Duodenal mucosa (tissue), 2 donors: ENCODE data around the gene LRRC55.

Experiments
- H3K27ac ChIP-seq: one replicate; pipeline ENCODE4 v1.7.0; 2013; ENCODE audit warnings: low read depth, low read length
- H3K27me3 ChIP-seq, 2 donors: one replicate each; pipeline ENCODE4 v1.7.0; 2013; ENCODE audit warnings: low read length in 2 of 2, control low read depth in 1 of 2; ENCODE audit not compliant: insufficient read depth in 2 of 2, control insufficient read depth in 1 of 2
- H3K36me3 ChIP-seq, 2 donors: one replicate each; pipeline ENCODE4 v1.7.0; 2013; ENCODE audit warnings: low read length in 2 of 2, control low read depth in 1 of 2; ENCODE audit not compliant: insufficient read depth in 2 of 2, control insufficient read depth in 1 of 2
- H3K4me1 ChIP-seq, 2 donors: one replicate each; pipeline ENCODE4 v1.7.0; 2013; ENCODE audit warnings: low read length in 2 of 2, control low read depth in 1 of 2; ENCODE audit not compliant: insufficient read depth in 2 of 2, control insufficient read depth in 1 of 2
- H3K4me3 ChIP-seq, 2 donors: one replicate each; pipeline ENCODE4 v1.7.0; 2013; ENCODE audit warnings: low read length in 2 of 2, low read depth in 1 of 2
- H3K9ac ChIP-seq, 2 donors: one replicate each; pipeline ENCODE4 v1.7.0; 2013; ENCODE audit warnings: low read length in 2 of 2, low read depth in 1 of 2
- H3K9me3 ChIP-seq, 2 donors: one replicate each; pipeline ENCODE4 v1.7.0; 2013; ENCODE audit warnings: low read length in 2 of 2, control low read depth in 1 of 2; ENCODE audit not compliant: control insufficient read depth in 1 of 2

LRRC55 gene

GRCh38 chr11:57175478-57175877, 6.3 kb upstream of the LRRC55 start:
- Histone ChIP-seq H3K4me1 (no peaks in the 10 kb centered on the region), H3K36me3 (no peaks in the 10 kb centered on the region), H3K4me3 (no peak overlapping the region), H3K9me3 (no peaks in the 10 kb centered on the region), H3K27ac (no peak overlapping the region), H3K27me3 (peaks cover 4 to 5% of the 10 kb centered on the region in 2 donors), H3K9ac (no peak overlapping the region)

- Histone ChIP-seq H3K36me3 (no peaks in the 10 kb centered on the region), H3K27ac (no peak overlapping the region), H3K9ac (no peak overlapping the region), H3K4me3 (no peak overlapping the region), H3K27me3 (peaks cover 4 to 5% of the 10 kb centered on the region in 2 donors), H3K9me3 (no peaks in the 10 kb centered on the region), H3K4me1 (no peaks in the 10 kb centered on the region)
Measured at GRCh38 chr11:57178334-57178733, 3.4 kb upstream of the LRRC55 start.

- Histone ChIP-seq H3K9ac (no peak overlapping the region), H3K4me1 (no peaks in the 10 kb centered on the region), H3K36me3 (no peaks in the 10 kb centered on the region), H3K9me3 (no peaks in the 10 kb centered on the region), H3K27me3 (peaks cover 4 to 5% of the 10 kb centered on the region in 2 donors), H3K4me3 (no peak overlapping the region), H3K27ac (no peak overlapping the region)
Measured at GRCh38 chr11:57179681-57180080, 2.1 kb upstream of the LRRC55 start.

- H3K27ac ChIP-seq, result no peak overlapping the region
- no peaks in the 10 kb centered on the region for H3K4me1 ChIP-seq
- no peaks in the 10 kb centered on the region for H3K36me3 ChIP-seq
- no peaks in the 10 kb centered on the region for H3K9me3 ChIP-seq
- no peak overlapping the region for H3K9ac ChIP-seq
- no peak overlapping the region for H3K4me3 ChIP-seq
- peaks cover 4 to 5% of the 10 kb centered on the region in 2 donors for H3K27me3 ChIP-seq
Measured at GRCh38 chr11:57180081-57180561, 1.6 kb upstream of the LRRC55 start.

GRCh38 chr11:57180964-57181363, 789 bp upstream of the LRRC55 start:
- Histone ChIP-seq H3K9me3 (no peaks in the 10 kb centered on the region), H3K36me3 (no peaks in the 10 kb centered on the region), H3K9ac (no peak overlapping the region), H3K27ac (no peak overlapping the region), H3K4me1 (no peaks in the 10 kb centered on the region), H3K27me3 (peaks cover 4 to 5% of the 10 kb centered on the region in 2 donors), H3K4me3 (no peak overlapping the region)

GRCh38 chr11:57182896-57183295, 1.1 kb downstream of the LRRC55 start:
- Histone ChIP-seq H3K27ac (no peak overlapping the region), H3K4me3 (no peak overlapping the region), H3K9ac (no peak overlapping the region), H3K4me1 (no peaks in the 10 kb centered on the region), H3K9me3 (no peaks in the 10 kb centered on the region), H3K27me3 (peaks cover 4 to 5% of the 10 kb centered on the region in 2 donors), H3K36me3 (no peaks in the 10 kb centered on the region)

- Histone ChIP-seq H3K4me3 (no peak overlapping the region), H3K9ac (no peak overlapping the region), H3K36me3 (no peaks in the 10 kb centered on the region), H3K27me3 (no peaks in the 10 kb centered on the region), H3K27ac (no peak overlapping the region), H3K9me3 (no peaks in the 10 kb centered on the region), H3K4me1 (no peaks in the 10 kb centered on the region)
Measured at GRCh38 chr11:57190548-57190947, 8.8 kb downstream of the LRRC55 start.

GRCh38 chr11:57191311-57192219, 9.8 kb downstream of the LRRC55 start:
- no peak overlapping the region for H3K9ac ChIP-seq
- H3K4me1 ChIP-seq, result no peaks in the 10 kb centered on the region
- H3K27ac ChIP-seq, result no peak overlapping the region
- H3K4me3 ChIP-seq, result no peak overlapping the region
- H3K9me3 ChIP-seq, result no peaks in the 10 kb centered on the region
- no peaks in the 10 kb centered on the region for H3K27me3 ChIP-seq
- H3K36me3 ChIP-seq, result no peaks in the 10 kb centered on the region

- no peaks in the 10 kb centered on the region for H3K4me1 ChIP-seq
- no peaks in the 10 kb centered on the region for H3K36me3 ChIP-seq
- no peak overlapping the region for H3K4me3 ChIP-seq
- no peaks in the 10 kb centered on the region for H3K9me3 ChIP-seq
- no peak overlapping the region for H3K9ac ChIP-seq
- H3K27me3 ChIP-seq, result no peaks in the 10 kb centered on the region
- no peak overlapping the region for H3K27ac ChIP-seq
Measured at GRCh38 chr11:57192316-57192715, 10.6 kb downstream of the LRRC55 start.

- Histone ChIP-seq H3K9me3 (no peaks in the 10 kb centered on the region), H3K27ac (no peak overlapping the region), H3K9ac (no peak overlapping the region), H3K4me1 (no peaks in the 10 kb centered on the region), H3K27me3 (no peaks in the 10 kb centered on the region), H3K4me3 (no peak overlapping the region), H3K36me3 (no peaks in the 10 kb centered on the region)
Measured at GRCh38 chr11:57196596-57196995, 14.8 kb downstream of the LRRC55 start.
